Measurements from ENCODE around the gene MYO6. TPM values are rescaled to one million over a fixed set of nuclear protein-coding genes. Genes with fewer than 3 reads are reported as not detected.
A peak's percentile ranks its signal among the peaks of the same experiment; 100 is the strongest.

Gene MYO6
- total RNA-seq, 1 experiment from 2014 or later: 44.1 TPM

DNA sequence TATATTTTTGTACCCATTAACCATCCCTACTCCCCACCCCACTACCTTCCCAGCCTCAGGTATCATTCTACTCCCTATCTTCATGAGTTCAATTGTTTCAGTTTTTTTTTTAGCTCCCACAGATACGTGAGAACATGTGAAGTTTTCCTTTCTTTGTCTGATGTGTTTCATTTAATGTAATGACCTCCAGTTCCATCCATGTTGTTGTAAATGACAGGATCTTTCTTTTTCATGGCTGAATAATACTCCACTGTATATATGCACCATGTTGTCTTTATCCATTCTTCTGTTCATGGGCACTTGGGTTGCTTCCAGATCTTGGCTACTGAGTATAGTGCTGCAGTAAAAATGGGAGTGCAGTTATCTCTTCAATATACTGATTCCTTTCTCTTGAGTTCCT, 63.5 kb downstream of the MYO6 start:
- no peak overlapping the region for H3K27ac ChIP-seq (ENCODE audit: low read depth, low read length)
- H3K9ac ChIP-seq (ENCODE audit: low read length): no peak overlapping the region
- H3K9me3 ChIP-seq (ENCODE audit: control insufficient read depth in 1 of 2, insufficient read depth in 1 of 2, low read depth in 1 of 2, low read length in 2 of 2): no peaks in the 10 kb centered on the region
- H3K4me2 ChIP-seq (ENCODE audit: low read length): no peak overlapping the region
- no peaks in the 10 kb centered on the region for H3K27me3 ChIP-seq (ENCODE audit: insufficient read depth, low read length)
- no peak overlapping the region for H2AFZ ChIP-seq (ENCODE audit: low read depth, low read length, poor library complexity, severe bottlenecking)
- intact Hi-C loops (cut with micrococcal nuclease): no loop called here
- POLR2A ChIA-PET: no interaction called here
- DNase-seq (ENCODE audit: low read depth, low spot score): no peak
- no peak for ATAC-seq
- RAD21 ChIA-PET (ENCODE audit: low non-redundant PET in 1 of 2, low total read pairs in 2 of 2, uncharacterized antibody in 2 of 2, unreplicated experiment in 2 of 2): no interaction called here
- H3K79me2 ChIP-seq (ENCODE audit: insufficient read depth, low read length): peaks cover 28% of the 10 kb centered on the region
- TF ChIP-seq SRF (IDR thresholded peaks at IDR 0.05; ENCODE audit: low read depth) (no peak), REST (IDR thresholded peaks at IDR 0.05; ENCODE audit: low read depth) (no peak), EGR1 (IDR thresholded peaks at IDR 0.05; ENCODE audit: low read depth) (no peak), TCF7L2 (IDR thresholded peaks at IDR 0.05; ENCODE audit: borderline replicate concordance, extremely low read depth, insufficient read depth, insufficient read length) (no peak)
- no peaks in the 10 kb centered on the region for H4K20me1 ChIP-seq (ENCODE audit: insufficient read depth)
- H3K36me3 ChIP-seq (ENCODE audit: control insufficient read depth in 1 of 2, insufficient read depth in 2 of 2, low read length in 2 of 2): no peaks in the 10 kb centered on the region
- no peak overlapping the region for H3K4me3 ChIP-seq (replicated peaks in 1 of 2; ENCODE audit: low read depth in 1 of 2, low read length in 2 of 2)
- H3K4me1 ChIP-seq (ENCODE audit: control insufficient read depth in 1 of 2, insufficient read depth in 2 of 2, low read length in 2 of 2): no peaks in the 10 kb centered on the region
- CTCF ChIA-PET: no interaction called here
- no TSS peak for BruUV-seq (replicated peaks)
- no peaks in the 10 kb centered on the region for H3K9me2 ChIP-seq (ENCODE audit: insufficient read depth)

DNA sequence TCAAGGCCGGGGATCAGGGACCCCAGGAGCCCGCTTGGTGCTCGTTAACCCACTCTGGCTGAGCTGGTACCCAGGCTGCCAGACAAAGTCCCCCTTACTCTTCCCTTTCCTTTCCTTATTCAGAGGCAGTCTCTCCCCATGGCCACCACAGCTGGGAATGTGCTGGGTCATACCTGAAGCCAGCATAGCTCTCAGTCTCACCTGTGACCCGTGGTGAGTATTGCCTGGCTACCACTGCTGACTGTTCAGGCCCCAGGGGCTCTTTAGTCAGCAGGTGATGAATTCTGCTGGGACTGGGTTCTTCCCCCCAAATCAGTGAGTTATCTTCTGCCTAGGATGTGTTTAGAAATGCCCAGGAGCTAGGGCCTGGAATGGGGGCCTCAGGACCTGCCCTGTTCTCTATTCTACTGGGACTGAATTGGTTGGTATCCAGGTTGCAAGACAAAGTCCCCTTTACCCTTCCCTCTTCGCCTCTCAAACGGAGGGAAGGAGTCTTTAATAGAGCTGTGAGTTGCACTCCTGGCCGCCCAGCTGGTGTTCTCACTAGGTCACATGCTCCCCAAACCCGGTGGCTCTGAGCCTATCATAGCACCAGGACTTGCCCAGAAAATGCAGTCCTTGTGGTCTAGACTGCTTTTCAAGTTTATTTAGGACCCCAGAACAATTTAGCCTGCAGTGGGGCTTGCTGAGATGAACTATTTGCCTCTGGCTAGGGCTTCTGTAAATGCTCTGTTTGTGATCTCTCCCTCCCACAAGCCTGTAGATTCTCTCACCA, 64.6 kb downstream of the MYO6 start:
- H3K27me3 ChIP-seq (ENCODE audit: insufficient read depth, low read length): no peaks in the 10 kb centered on the region
- peaks cover 25% of the 10 kb centered on the region for H3K79me2 ChIP-seq (ENCODE audit: insufficient read depth, low read length)
- intact Hi-C loops (cut with micrococcal nuclease): no loop called here
- peaks cover 0 to 3% of the 10 kb centered on the region in 2 experiments; a peak in 1 of 4 replicates for H3K36me3 ChIP-seq (ENCODE audit: control insufficient read depth in 1 of 2, insufficient read depth in 2 of 2, low read length in 2 of 2)
- H3K4me1 ChIP-seq (ENCODE audit: control insufficient read depth in 1 of 2, insufficient read depth in 2 of 2, low read length in 2 of 2): no peaks in the 10 kb centered on the region
- ATAC-seq (peak; percentile 22; the same call in 1 of the 2 replicates), DNase-seq (ENCODE audit: low read depth, low spot score) (no peak)
- RAD21 ChIA-PET (ENCODE audit: low non-redundant PET in 1 of 2, low total read pairs in 2 of 2, uncharacterized antibody in 2 of 2, unreplicated experiment in 2 of 2): no interaction called here
- no peak overlapping the region for H2AFZ ChIP-seq (ENCODE audit: low read depth, low read length, poor library complexity, severe bottlenecking)
- H3K9ac ChIP-seq (ENCODE audit: low read length): no peak overlapping the region
- H4K20me1 ChIP-seq (ENCODE audit: insufficient read depth): no peaks in the 10 kb centered on the region
- H3K9me3 ChIP-seq (ENCODE audit: control insufficient read depth in 1 of 2, insufficient read depth in 1 of 2, low read depth in 1 of 2, low read length in 2 of 2): no peaks in the 10 kb centered on the region
- H3K4me2 ChIP-seq (ENCODE audit: low read length): no peak overlapping the region
- BruUV-seq (replicated peaks): no TSS peak
- POLR2A ChIA-PET: no interaction called here
- no peak overlapping the region for H3K4me3 ChIP-seq (replicated peaks in 1 of 2; ENCODE audit: low read depth in 1 of 2, low read length in 2 of 2)
- CTCF ChIA-PET: no interaction called here
- H3K27ac ChIP-seq (ENCODE audit: low read depth, low read length): no peak overlapping the region
- no peaks in the 10 kb centered on the region for H3K9me2 ChIP-seq (ENCODE audit: insufficient read depth)
- TF ChIP-seq YY1 (IDR thresholded peaks at IDR 0.05; ENCODE audit: extremely low read depth, insufficient replicate concordance, low read depth, low read length) (no peak), CTCF (IDR thresholded peaks at IDR 0.05 in 2 of 3, conservative IDR thresholded peaks at IDR 0.05 in 1 of 3; ENCODE audit: borderline replicate concordance in 1 of 3, insufficient read depth in 1 of 3, low read depth in 2 of 3, low read length in 2 of 3) (no peak), EZH2 (IDR thresholded peaks at IDR 0.05) (no peak), FOSL1 (IDR thresholded peaks at IDR 0.05; ENCODE audit: low read depth) (no peak), SRF (IDR thresholded peaks at IDR 0.05; ENCODE audit: low read depth) (no peak), ZFX (IDR thresholded peaks at IDR 0.05) (no peak), ZBTB33 (IDR thresholded peaks at IDR 0.05; ENCODE audit: extremely low read depth, insufficient replicate concordance, low read length) (no peak), SP1 (IDR thresholded peaks at IDR 0.05; ENCODE audit: low read depth) (no peak)

Measured in HCT116 (cell line).